Measurements from ENCODE around the gene ZSWIM6.

DNA sequence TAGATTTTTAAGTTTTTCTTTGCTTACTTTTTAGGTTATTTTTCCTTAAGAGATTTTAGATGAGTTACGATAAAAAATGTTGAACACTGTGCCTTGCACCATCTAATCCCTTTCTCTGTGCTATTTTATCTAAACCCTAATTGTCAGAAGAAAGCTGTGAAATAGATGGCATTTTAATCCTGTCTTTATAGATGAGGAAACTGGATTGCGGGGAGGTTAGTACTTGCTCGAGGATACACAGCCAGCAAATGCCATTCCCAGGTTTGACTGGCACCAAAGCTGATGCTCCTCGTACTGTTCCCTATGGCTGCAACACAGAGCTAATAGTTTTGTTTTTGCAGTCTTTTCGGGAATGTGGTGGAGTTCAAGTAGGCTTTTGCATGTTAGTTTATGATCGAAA, 82.7 kb downstream of the ZSWIM6 start:
- TF ChIP-seq POLR2AphosphoS5 (IDR thresholded peaks at IDR 0.05; ENCODE audit: low read depth, low read length) = no peak
- TF ChIP-seq, protein P1, sequence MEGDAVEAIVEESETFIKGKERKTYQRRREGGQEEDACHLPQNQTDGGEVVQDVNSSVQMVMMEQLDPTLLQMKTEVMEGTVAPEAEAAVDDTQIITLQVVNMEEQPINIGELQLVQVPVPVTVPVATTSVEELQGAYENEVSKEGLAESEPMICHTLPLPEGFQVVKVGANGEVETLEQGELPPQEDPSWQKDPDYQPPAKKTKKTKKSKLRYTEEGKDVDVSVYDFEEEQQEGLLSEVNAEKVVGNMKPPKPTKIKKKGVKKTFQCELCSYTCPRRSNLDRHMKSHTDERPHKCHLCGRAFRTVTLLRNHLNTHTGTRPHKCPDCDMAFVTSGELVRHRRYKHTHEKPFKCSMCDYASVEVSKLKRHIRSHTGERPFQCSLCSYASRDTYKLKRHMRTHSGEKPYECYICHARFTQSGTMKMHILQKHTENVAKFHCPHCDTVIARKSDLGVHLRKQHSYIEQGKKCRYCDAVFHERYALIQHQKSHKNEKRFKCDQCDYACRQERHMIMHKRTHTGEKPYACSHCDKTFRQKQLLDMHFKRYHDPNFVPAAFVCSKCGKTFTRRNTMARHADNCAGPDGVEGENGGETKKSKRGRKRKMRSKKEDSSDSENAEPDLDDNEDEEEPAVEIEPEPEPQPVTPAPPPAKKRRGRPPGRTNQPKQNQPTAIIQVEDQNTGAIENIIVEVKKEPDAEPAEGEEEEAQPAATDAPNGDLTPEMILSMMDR (IDR thresholded peaks at IDR 0.05) = no peak
- TF ChIP-seq, protein P2, sequence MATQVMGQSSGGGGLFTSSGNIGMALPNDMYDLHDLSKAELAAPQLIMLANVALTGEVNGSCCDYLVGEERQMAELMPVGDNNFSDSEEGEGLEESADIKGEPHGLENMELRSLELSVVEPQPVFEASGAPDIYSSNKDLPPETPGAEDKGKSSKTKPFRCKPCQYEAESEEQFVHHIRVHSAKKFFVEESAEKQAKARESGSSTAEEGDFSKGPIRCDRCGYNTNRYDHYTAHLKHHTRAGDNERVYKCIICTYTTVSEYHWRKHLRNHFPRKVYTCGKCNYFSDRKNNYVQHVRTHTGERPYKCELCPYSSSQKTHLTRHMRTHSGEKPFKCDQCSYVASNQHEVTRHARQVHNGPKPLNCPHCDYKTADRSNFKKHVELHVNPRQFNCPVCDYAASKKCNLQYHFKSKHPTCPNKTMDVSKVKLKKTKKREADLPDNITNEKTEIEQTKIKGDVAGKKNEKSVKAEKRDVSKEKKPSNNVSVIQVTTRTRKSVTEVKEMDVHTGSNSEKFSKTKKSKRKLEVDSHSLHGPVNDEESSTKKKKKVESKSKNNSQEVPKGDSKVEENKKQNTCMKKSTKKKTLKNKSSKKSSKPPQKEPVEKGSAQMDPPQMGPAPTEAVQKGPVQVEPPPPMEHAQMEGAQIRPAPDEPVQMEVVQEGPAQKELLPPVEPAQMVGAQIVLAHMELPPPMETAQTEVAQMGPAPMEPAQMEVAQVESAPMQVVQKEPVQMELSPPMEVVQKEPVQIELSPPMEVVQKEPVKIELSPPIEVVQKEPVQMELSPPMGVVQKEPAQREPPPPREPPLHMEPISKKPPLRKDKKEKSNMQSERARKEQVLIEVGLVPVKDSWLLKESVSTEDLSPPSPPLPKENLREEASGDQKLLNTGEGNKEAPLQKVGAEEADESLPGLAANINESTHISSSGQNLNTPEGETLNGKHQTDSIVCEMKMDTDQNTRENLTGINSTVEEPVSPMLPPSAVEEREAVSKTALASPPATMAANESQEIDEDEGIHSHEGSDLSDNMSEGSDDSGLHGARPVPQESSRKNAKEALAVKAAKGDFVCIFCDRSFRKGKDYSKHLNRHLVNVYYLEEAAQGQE (IDR thresholded peaks at IDR 0.05; ENCODE audit: insufficient read depth in 1 of 2, low read depth in 2 of 2, low read length in 1 of 2) = no peak
- TF ChIP-seq TCF7L2 (IDR thresholded peaks at IDR 0.05; ENCODE audit: low read depth, low read length) = no peak
- no peak for TF ChIP-seq SIN3A (IDR thresholded peaks at IDR 0.05; ENCODE audit: borderline replicate concordance, insufficient read depth, low read depth, low read length)
